ENCODE data around the gene TXNL4A. TPM values are rescaled to one million over a fixed set of nuclear protein-coding genes. Genes with fewer than 3 reads are reported as not detected.
A peak's percentile ranks its signal among the peaks of the same experiment; 100 is the strongest.

The TXNL4A gene
- total and polyA plus RNA-seq, 2 donors (not counting 1 experiment from before 2014, with no cell fraction given), result 38.9 to 67.8 TPM

- intact Hi-C loops (cut with micrococcal nuclease), result loop anchor here (1.0 to 10.0 kb wide), 5 partner anchors 83 to 627 kb away; partner anchors contain the start of genes KCNG2 and SLC66A2
- no peaks in the 10 kb centered on the region for H3K27me3 Mint-ChIP-seq
- H3K27ac Mint-ChIP-seq, result peak within 1 kb of the TSS; percentile 97
- peak within 1 kb of the TSS; percentile 94 for H3K4me2 ChIP-seq (replicated peaks; ENCODE audit: low read depth, low read length, poor library complexity, severe bottlenecking)
- H3K4me3 Mint-ChIP-seq, result peak within 1 kb of the TSS; percentile 95
- peaks cover 0 to 5% of the 10 kb centered on the region in 2 experiments for H3K36me3 ChIP-seq (replicated peaks in 1 of 2; ENCODE audit: control extremely low read depth in 1 of 2, control insufficient read depth in 1 of 2, extremely low read depth in 1 of 2, insufficient read depth in 2 of 2, low read length in 1 of 2)
- no peaks in the 10 kb centered on the region for H4K20me1 ChIP-seq (ENCODE audit: control insufficient read depth, insufficient read depth, low read length, poor library complexity, severe bottlenecking)
- POLR2A ChIA-PET, result interaction anchor here (1.2 to 2.8 kb wide), 4 partner anchors 46 to 355 kb away, joined by 6 to 11 read pairs (median 9); partner anchors contain the start of genes ADNP2, SLC66A2 and TXNL4A
- no peaks in the 10 kb centered on the region for H3K27me3 ChIP-seq (replicated peaks in 1 of 4; ENCODE audit: control extremely low read depth in 1 of 4, control insufficient read depth in 3 of 4, insufficient read depth in 4 of 4, low read length in 3 of 4)
- TF ChIP-seq EZH2 (IDR thresholded peaks at IDR 0.05; ENCODE audit: borderline replicate concordance, insufficient read depth, low read depth, low read length, poor library complexity, severe bottlenecking), result no peak
- TF ChIP-seq CTCF (IDR thresholded peaks at IDR 0.05), result no peak
- H3K79me2 ChIP-seq (ENCODE audit: control insufficient read depth, insufficient read depth, low read length), result peaks cover 15% of the 10 kb centered on the region
- peak within 1 kb of the TSS; percentile 98 for H2AFZ ChIP-seq (ENCODE audit: insufficient read depth, low read depth, low read length, poor library complexity, severe bottlenecking)
- CTCF ChIA-PET, result interaction anchor here (0.6 to 1.0 kb wide), 3 partner anchors 40 to 656 kb away, joined by 3 to 4 read pairs (median 4); no protein-coding TSS in a partner anchor
- peaks cover 15 to 20% of the 10 kb centered on the region in 2 donors for H3K4me1 ChIP-seq (ENCODE audit: control insufficient read depth in 2 of 2, insufficient read depth in 2 of 2, low read length in 2 of 2)
- under 1% methylated on average over 99 of the region's 99 CpGs for WGBS (ENCODE audit: insufficient coverage)
- no peaks in the 10 kb centered on the region for H3K9me3 Mint-ChIP-seq (ENCODE audit: insufficient read depth)
- peaks cover 0 to 11% (median 0%) of the 10 kb centered on the region in 3 donors for H3K9me3 ChIP-seq (ENCODE audit: control extremely low read depth in 1 of 3, control insufficient read depth in 2 of 3, insufficient read depth in 1 of 3, low read length in 2 of 3)
- H3K9ac ChIP-seq (ENCODE audit: low read length), result peak within 1 kb of the TSS; percentile 98
- ATAC-seq (ENCODE audit: low read depth) (peak; percentile 72), DNase-seq (peak; percentile 99)
- H3K27ac ChIP-seq (ENCODE audit: low read length in 2 of 2), result peak within 1 kb of the TSS; percentile 93
- H3K4me1 Mint-ChIP-seq, result peaks cover 19% of the 10 kb centered on the region
- H3K4me3 ChIP-seq (ENCODE audit: control extremely low read depth in 1 of 5, extremely low read depth in 1 of 5, insufficient read depth in 1 of 5, low read depth in 2 of 5, low read length in 4 of 5), result peak within 1 kb of the TSS; percentile 62 to 99 (median 85)
Observed at GRCh38 chr18:80034068-80034851, 45.9 kb upstream of the TXNL4A start, which contains the start of gene RBFA. Gene RBFA, plus strand, starts transcription at chr18:80034434. Its CDS starts 62 bp downstream, at chr18:80034496.

Data from B cell (primary cell).